HG03280 (cell line): Measurements from ENCODE around the gene NEURL1.

Source experiments
- ATAC-seq: cut with Tn5 transposase; IDR thresholded peaks from one replicate; pipeline ENCODE4 v1.9.1; 2021; ENCODE audit warnings: mild to moderate bottlenecking, moderate library complexity; ENCODE audit not compliant: unreplicated experiment

NEURL1 gene

DNA sequence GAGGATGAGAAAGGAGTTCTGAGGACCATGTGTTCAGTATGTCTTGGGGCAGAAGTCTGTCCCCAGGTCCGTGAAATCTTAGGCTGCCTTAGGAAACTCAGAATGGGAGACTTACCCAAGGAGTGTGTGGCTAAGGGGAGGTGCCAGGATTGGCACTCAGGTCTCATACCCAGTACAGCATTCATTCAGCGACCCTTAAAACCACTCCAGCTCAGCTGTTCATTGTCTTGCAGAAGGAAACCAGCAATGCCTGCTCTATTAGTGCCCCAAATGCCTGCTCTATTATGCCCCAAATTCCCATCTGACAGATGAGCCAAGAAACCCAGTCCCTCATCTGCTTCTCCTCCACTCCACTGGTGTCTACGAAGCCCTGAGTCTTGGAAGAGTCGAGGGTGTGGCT is 147.8 kb downstream of the NEURL1 start:
- no peak for ATAC-seq
